NCI-H2196 (cell line): ENCODE results near the gene USP7.

Source experiments
- DNase-seq: peaks from one replicate; lab custom pipeline; 2025; ENCODE audit not compliant: unreplicated experiment; lab: John Stamatoyannopoulos, UW

Gene USP7

GRCh38 chr16:8904018-8904430 lies 59.7 kb downstream of the USP7 start:
- no peak for DNase-seq

- DNase-seq: no peak
Measured at GRCh38 chr16:8903004-8903403, 60.7 kb downstream of the USP7 start.

GRCh38 chr16:8901320-8901861 lies 62.3 kb downstream of the USP7 start:
- no peak for DNase-seq

- no peak for DNase-seq
Measured at GRCh38 chr16:8900343-8900742, 63.4 kb downstream of the USP7 start.

GRCh38 chr16:8899709-8900317 lies 63.9 kb downstream of the USP7 start:
- DNase-seq: no peak

GRCh38 chr16:8898660-8899318 lies 64.9 kb downstream of the USP7 start:
- DNase-seq: no peak

- DNase-seq: no peak
Measured at GRCh38 chr16:8894736-8895334, 68.9 kb downstream of the USP7 start.

- DNase-seq: no peak
Measured at GRCh38 chr16:8893976-8894690, 69.6 kb downstream of the USP7 start.

GRCh38 chr16:8893426-8893825 lies 70.3 kb downstream of the USP7 start:
- no peak for DNase-seq

- DNase-seq: no peak
Measured at GRCh38 chr16:8892101-8892575, 71.6 kb downstream of the USP7 start.

- no peak for DNase-seq
Measured at GRCh38 chr16:8890549-8890921, 73.2 kb downstream of the USP7 start.

- DNase-seq: no peak
Measured at GRCh38 chr16:8889893-8890548, 73.7 kb downstream of the USP7 start.

- no peak for DNase-seq
Measured at GRCh38 chr16:8888951-8889892, 74.5 kb downstream of the USP7 start.

- peak; percentile 8 for DNase-seq
Measured at GRCh38 chr16:8887952-8888560, 75.7 kb downstream of the USP7 start.

- no peak for DNase-seq
Measured at GRCh38 chr16:8887431-8887765, 76.3 kb downstream of the USP7 start.

- no peak for DNase-seq
Measured at GRCh38 chr16:8886593-8887430, 76.9 kb downstream of the USP7 start.

GRCh38 chr16:8885674-8886592 lies 77.8 kb downstream of the USP7 start:
- no peak for DNase-seq
